GM23338 (cell line): ENCODE data around the gene AKAP1. TPM values are rescaled to one million over a fixed set of nuclear protein-coding genes. Genes with fewer than 3 reads are reported as not detected.

ENCODE experiments used
- ATAC-seq: fragments of 200-7000 bp; cut with Tn5 transposase; 3 replicates; pipeline ENCODE4 v1.9.1; 2020
- DNase-seq: peaks from one replicate; pipeline ENCODE4 v3.0.0-alpha.2; 2015; ENCODE audit warnings: low spot score
- H2AFZ ChIP-seq: fragments of 200-600 bp; sonication (generic); 2 replicates; pipeline ENCODE4 v1.8.0; 2016; ENCODE audit warnings: antibody characterized with exemption, mild to moderate bottlenecking, moderate library complexity
- H3F3A ChIP-seq: fragments of 200-600 bp; sonication (generic); replicated peaks from 2 replicates; pipeline ENCODE4 v1.8.0; 2017; ENCODE audit warnings: antibody characterized with exemption, mixed run types, low read depth
- H3K27ac ChIP-seq: fragments of 200-600 bp; sonication (generic); 2 replicates; pipeline ENCODE4 v1.6.1; 2016; ENCODE audit warnings: low read depth
- H3K27me3 ChIP-seq: fragments of 200-600 bp; sonication (generic); 2 replicates; pipeline ENCODE4 v1.8.0; 2016; ENCODE audit warnings: mild to moderate bottlenecking, mixed run types, moderate library complexity; ENCODE audit not compliant: insufficient read depth
- H3K36me3 ChIP-seq: fragments of 200-600 bp; sonication (generic); 2 replicates; pipeline ENCODE4 v1.8.0; 2016; ENCODE audit warnings: mild to moderate bottlenecking; ENCODE audit not compliant: insufficient read depth
- H3K4me1 ChIP-seq: fragments of 200-600 bp; sonication (generic); 2 replicates; pipeline ENCODE4 v1.8.0; 2016; ENCODE audit warnings: mild to moderate bottlenecking, moderate library complexity; ENCODE audit not compliant: insufficient read depth
- H3K4me2 ChIP-seq: fragments of 200-600 bp; sonication (generic); 2 replicates; pipeline ENCODE4 v1.7.1; 2017; ENCODE audit warnings: mixed run types
- H3K4me3 ChIP-seq: fragments of 200-600 bp; sonication (generic); 2 replicates; pipeline ENCODE4 v1.6.1; 2016; ENCODE audit warnings: mixed run types
- H3K79me2 ChIP-seq: fragments of 200-600 bp; sonication (generic); replicated peaks from 2 replicates; pipeline ENCODE4 v1.8.0; 2017; ENCODE audit warnings: mild to moderate bottlenecking; ENCODE audit not compliant: insufficient read depth
- H3K9me2 ChIP-seq: fragments of 200-600 bp; sonication (generic); 2 replicates; pipeline ENCODE4 v1.8.0; 2017; ENCODE audit not compliant: insufficient read depth
- H4K20me1 ChIP-seq: fragments of 200-600 bp; sonication (generic); replicated peaks from 2 replicates; pipeline ENCODE4 v1.8.0; 2017; ENCODE audit warnings: mild to moderate bottlenecking; ENCODE audit not compliant: insufficient read depth
- H3K27ac Mint-ChIP-seq: 2 replicates; pipeline ENCODE4 v1.8.0; 2020; ENCODE audit warnings: inconsistent platforms, mild to moderate bottlenecking, moderate library complexity, mixed read lengths
- H3K27me3 Mint-ChIP-seq: 3 replicates; pipeline ENCODE4 v1.8.0; 2022; ENCODE audit warnings: low read depth, mild to moderate bottlenecking, moderate library complexity, mixed read lengths, inconsistent platforms; ENCODE audit not compliant: insufficient read depth, poor library complexity
- H3K36me3 Mint-ChIP-seq: 3 replicates; pipeline ENCODE4 v1.8.0; 2021; ENCODE audit warnings: low read depth, mild to moderate bottlenecking, inconsistent platforms, moderate library complexity, mixed read lengths
- H3K4me1 Mint-ChIP-seq: 3 replicates; pipeline ENCODE4 v1.8.0; 2020; ENCODE audit warnings: mild to moderate bottlenecking, inconsistent platforms, mixed read lengths
- H3K4me3 Mint-ChIP-seq: 3 replicates; pipeline ENCODE4 v1.8.0; 2021; ENCODE audit warnings: moderate library complexity, mild to moderate bottlenecking, inconsistent platforms, mixed read lengths
- H3K9me3 Mint-ChIP-seq: 3 replicates; pipeline ENCODE4 v1.8.0; 2020; ENCODE audit warnings: moderate library complexity, mild to moderate bottlenecking, inconsistent platforms, mixed read lengths
- CREB1 ChIP-seq: fragments of 250-450 bp; sonication (Bioruptor Pico); IDR thresholded peaks from 2 replicates; pipeline ENCODE4 v1.5.0; 2020; ENCODE audit warnings: low read depth, mild to moderate bottlenecking, moderate library complexity
- CTCF ChIP-seq, 2 experiments: fragments of 200-600 bp in 1 of 2; sonication (generic) in 1 of 2; conservative IDR thresholded peaks; 2 replicates each; pipeline versions ENCODE4 v1.5.1 to v1.6.1; 2016 to 2017; ENCODE audit warnings: antibody characterized with exemption in 2 of 2, low read depth in 2 of 2, mild to moderate bottlenecking in 2 of 2, moderate library complexity in 1 of 2
- ETS1 ChIP-seq: IDR thresholded peaks from 2 replicates; pipeline ENCODE4 v1.6.1; 2016; ENCODE audit warnings: antibody characterized with exemption
- EZH2phosphoT487 ChIP-seq: fragments of 200-600 bp; sonication (generic); IDR thresholded peaks from one replicate; pipeline ENCODE4 v1.8.1; 2018; ENCODE audit warnings: antibody characterized with exemption; ENCODE audit not compliant: unreplicated experiment
- JUNB ChIP-seq: IDR thresholded peaks from one replicate; pipeline ENCODE4 v1.6.1; 2016; ENCODE audit warnings: antibody characterized with exemption; ENCODE audit not compliant: unreplicated experiment
- REST ChIP-seq: IDR thresholded peaks from one replicate; pipeline ENCODE4 v1.6.1; 2018; ENCODE audit warnings: antibody characterized with exemption; ENCODE audit not compliant: unreplicated experiment
- ZNF331 ChIP-seq: fragments of 250-450 bp; sonication (Bioruptor Pico); IDR thresholded peaks from 2 replicates; pipeline ENCODE4 v1.5.0; 2020; ENCODE audit warnings: low read depth, mild to moderate bottlenecking, moderate library complexity
- polyA plus RNA-seq: library from polyadenylated mRNA; unstranded; fragments of >200 nt; fragmentation: Nextera tagmentation; extraction: Ambion mirVana; gene quantifications from 2 replicates; pipeline ENCODE4 v1.2.1, GENCODE V29; 2016
- total RNA-seq: library from RNA; depleted of rRNA; stranded (reverse); fragments of >200 nt; shearing (Covaris generic); gene quantifications from 2 replicates; pipeline ENCODE4 v1.2.3, GENCODE V29; 2014

The AKAP1 gene
- total and polyA plus RNA-seq, 2 experiments from 2014 or later: 19.6 to 45.9 TPM

- no peak for TF ChIP-seq ZNF331 (CRISPR knock-in tag)
- no peak for TF ChIP-seq CREB1 (CRISPR knock-in tag)
- TF ChIP-seq CTCF (conservative IDR thresholded peaks at IDR 0.05; ENCODE audit: low read depth in 2 of 2): no peak
- no peak for TF ChIP-seq ETS1
- TF ChIP-seq EZH2phosphoT487: no peak
- no peak for TF ChIP-seq JUNB
- TF ChIP-seq REST: no peak
- no peak for DNase-seq
- H3K4me2 ChIP-seq: no peak overlapping the region
- H4K20me1 ChIP-seq: no peaks in the 10 kb centered on the region; the same call in 1 of the 2 replicates
- ATAC-seq: no peak
- no peak overlapping the region for H3K4me3 ChIP-seq
- Mint-ChIP-seq H3K4me1 (0 out of 3 replicates have a peak, but pooled peaks cover 2% of the 10 kb centered on the region), H3K36me3 (peaks cover 49% of the 10 kb centered on the region), H3K27me3 (peaks cover 5% of the 10 kb centered on the region), H3K4me3 (no peak overlapping the region), H3K9me3 (no peaks in the 10 kb centered on the region), H3K27ac (no peak overlapping the region)
- no peak overlapping the region for H2AFZ ChIP-seq
- H3K79me2 ChIP-seq: no peaks in the 10 kb centered on the region
- H3F3A ChIP-seq: no peaks in the 10 kb centered on the region
- no peaks in the 10 kb centered on the region for H3K9me2 ChIP-seq
- H3K4me1 ChIP-seq: no peaks in the 10 kb centered on the region
- H3K27me3 ChIP-seq: no peaks in the 10 kb centered on the region
- peaks cover 7% of the 10 kb centered on the region for H3K36me3 ChIP-seq
- H3K27ac ChIP-seq: no peak overlapping the region
Observed at GRCh38 chr17:57124053-57124452, 39.0 kb downstream of the AKAP1 start.

- no peak overlapping the region for H3K4me2 ChIP-seq
- no peaks in the 10 kb centered on the region for H3K9me2 ChIP-seq
- Mint-ChIP-seq H3K4me3 (no peak overlapping the region), H3K36me3 (peaks cover 40% of the 10 kb centered on the region), H3K27me3 (peaks cover 5% of the 10 kb centered on the region), H3K4me1 (0 out of 3 replicates have a peak, but pooled peaks cover 2% of the 10 kb centered on the region), H3K27ac (no peak overlapping the region), H3K9me3 (no peaks in the 10 kb centered on the region)
- DNase-seq: no peak
- no peak overlapping the region for H2AFZ ChIP-seq
- H3K36me3 ChIP-seq: peaks cover 7% of the 10 kb centered on the region
- ATAC-seq: no peak; the same call in 2 of the 3 replicates
- H3K27me3 ChIP-seq: no peaks in the 10 kb centered on the region
- no peaks in the 10 kb centered on the region for H3F3A ChIP-seq
- H4K20me1 ChIP-seq: no peaks in the 10 kb centered on the region; the same call in 1 of the 2 replicates
- H3K4me3 ChIP-seq: no peak overlapping the region
- no peak overlapping the region for H3K27ac ChIP-seq
- no peaks in the 10 kb centered on the region for H3K4me1 ChIP-seq
- no peaks in the 10 kb centered on the region for H3K79me2 ChIP-seq
- 0 out of 4 replicates have a peak, but pooled peaks of 1 of the 2 experiments have one; percentile 14 for TF ChIP-seq CTCF (conservative IDR thresholded peaks at IDR 0.05; ENCODE audit: low read depth in 2 of 2)
- no peak for TF ChIP-seq JUNB
Observed at GRCh38 chr17:57125406-57125805, 40.4 kb downstream of the AKAP1 start.
